B cell (primary cell): ENCODE measurements around the gene SYT13. TPM values are rescaled to one million over a fixed set of nuclear protein-coding genes. Genes with fewer than 3 reads are reported as not detected.
"Not testable (repeated sequence)": the region's sequence is repeated elsewhere in the genome, so short reads cannot be mapped to it uniquely, and the experiment has no call there.

ENCODE experiments used
- ATAC-seq: fragments of 200-7000 bp; cut with Tn5 transposase; one replicate; pipeline ENCODE4 v1.10.0; 2021; ENCODE audit warnings: low read depth, mild to moderate bottlenecking, moderate number of reproducible peaks, moderate library complexity
- CTCF ChIA-PET: fragments of 350-600 bp; sonication (Branson Sonifier 250); formaldehyde crosslinking; loops from one replicate; lab custom pipeline; 2021; ENCODE audit warnings: antibody characterized with exemption, inconsistent platforms; lab: Charles Lee
- POLR2A ChIA-PET: fragments of 350-600 bp; sonication (Branson Sonifier 250); formaldehyde crosslinking; loops from one replicate; lab custom pipeline; 2021; ENCODE audit warnings: antibody characterized with exemption; lab: Charles Lee
- DNase-seq: peaks from one replicate; pipeline ENCODE4 v3.0.0; 2013
- H2AFZ ChIP-seq: 2 replicates; pipeline ENCODE4 v1.6.1; 2012; ENCODE audit warnings: mild to moderate bottlenecking, low read depth, low read length; ENCODE audit not compliant: insufficient read depth, poor library complexity, severe bottlenecking
- H3K27ac ChIP-seq, 2 donors: 1 replicate in 1 of 2; 2 replicates in 1 of 2; pipeline ENCODE4 v1.5.1; 2012 to 2013; ENCODE audit warnings: low read length in 2 of 2, mild to moderate bottlenecking in 2 of 2, moderate library complexity in 1 of 2
- H3K27me3 ChIP-seq, 4 experiments: fragments of 200-600 bp in 1 of 4; sonication (generic) in 1 of 4; replicated peaks in 1 of 4; 1 replicate in 2 of 4; 2 replicates in 2 of 4; pipeline versions ENCODE4 v1.6.1 to v1.7.0; 2013 to 2016; ENCODE audit warnings: low read length in 3 of 4, mild to moderate bottlenecking in 2 of 4, mixed read lengths in 1 of 4, moderate library complexity in 1 of 4; ENCODE audit not compliant: insufficient read depth in 4 of 4, control insufficient read depth in 3 of 4; ENCODE audit errors: control extremely low read depth in 1 of 4
- H3K36me3 ChIP-seq, 2 experiments: replicated peaks in 1 of 2; 1 replicate in 1 of 2; 2 replicates in 1 of 2; pipeline versions ENCODE4 v1.6.1 to v1.7.1; 2013; ENCODE audit warnings: low read length in 1 of 2; ENCODE audit not compliant: insufficient read depth in 2 of 2, control insufficient read depth in 1 of 2; ENCODE audit errors: control extremely low read depth in 1 of 2, extremely low read depth in 1 of 2
- H3K4me1 ChIP-seq, 2 donors: fragments of 200-600 bp in 1 of 2; sonication (generic) in 1 of 2; 1 replicate in 1 of 2; 2 replicates in 1 of 2; pipeline versions ENCODE4 v1.5.1 to v1.6.1; 2013 to 2017; ENCODE audit warnings: low read length in 2 of 2; ENCODE audit not compliant: control insufficient read depth in 2 of 2, insufficient read depth in 2 of 2
- H3K4me2 ChIP-seq: replicated peaks from 2 replicates; pipeline ENCODE3; 2012; ENCODE audit warnings: mild to moderate bottlenecking, low read depth, low read length; ENCODE audit not compliant: poor library complexity, severe bottlenecking
- H3K4me3 ChIP-seq, 5 experiments: fragments of 200-600 bp in 1 of 5; sonication (generic) in 1 of 5; 1 replicate in 3 of 5; 2 replicates in 2 of 5; pipeline versions ENCODE4 v1.5.1 to v1.7.0; 2011 to 2016; ENCODE audit warnings: low read length in 4 of 5, mild to moderate bottlenecking in 4 of 5, low read depth in 2 of 5, control low read depth in 1 of 5, moderate library complexity in 1 of 5; ENCODE audit not compliant: insufficient read depth in 1 of 5; ENCODE audit errors: control extremely low read depth in 1 of 5, extremely low read depth in 1 of 5
- H3K79me2 ChIP-seq: fragments of 200-600 bp; sonication (generic); one replicate; pipeline ENCODE4 v1.6.0; 2016; ENCODE audit warnings: low read length; ENCODE audit not compliant: control insufficient read depth, insufficient read depth
- H3K9ac ChIP-seq: fragments of 200-600 bp; sonication (generic); 2 replicates; pipeline ENCODE4 v1.6.1; 2017; ENCODE audit warnings: mild to moderate bottlenecking, low read length, moderate library complexity
- H3K9me3 ChIP-seq, 3 donors: one replicate each; pipeline versions ENCODE4 v1.6.1 to v1.7.1; 2013; ENCODE audit warnings: low read length in 2 of 3; ENCODE audit not compliant: control insufficient read depth in 2 of 3, insufficient read depth in 1 of 3; ENCODE audit errors: control extremely low read depth in 1 of 3
- H4K20me1 ChIP-seq: 2 replicates; pipeline ENCODE4 v1.6.0; 2012; ENCODE audit warnings: mild to moderate bottlenecking, low read length; ENCODE audit not compliant: insufficient read depth, control insufficient read depth, poor library complexity, severe bottlenecking
- H3K27ac Mint-ChIP-seq: one replicate; pipeline ENCODE4 v1.8.0; 2021; ENCODE audit warnings: mixed read lengths
- H3K27me3 Mint-ChIP-seq: one replicate; pipeline ENCODE4 v1.8.0; 2021; ENCODE audit warnings: mixed read lengths
- H3K4me1 Mint-ChIP-seq: one replicate; pipeline ENCODE4 v1.8.0; 2021; ENCODE audit warnings: mixed read lengths
- H3K4me3 Mint-ChIP-seq: one replicate; pipeline ENCODE4 v1.8.0; 2021; ENCODE audit warnings: mixed read lengths
- H3K9me3 Mint-ChIP-seq: one replicate; pipeline ENCODE4 v1.8.0; 2022; ENCODE audit warnings: mixed read lengths; ENCODE audit not compliant: insufficient read depth
- EZH2 ChIP-seq: IDR thresholded peaks from 2 replicates; pipeline ENCODE4 v1.6.1; 2012; ENCODE audit warnings: borderline replicate concordance, low read depth, mild to moderate bottlenecking, moderate library complexity, low read length; ENCODE audit not compliant: insufficient read depth, poor library complexity, severe bottlenecking
- WGBS: methylation state at CpG from one replicate; pipeline ENCODE4 v1.1.5; 2013; ENCODE audit warnings: missing lambda C conversion rate; ENCODE audit not compliant: insufficient coverage; 5-methylcytosine and 5-hydroxymethylcytosine counted together
- intact Hi-C: fragments of 100-400 bp; cut with micrococcal nuclease; formaldehyde crosslinking; loops from one replicate; pipeline ENCODE4 v1.10.0; 2022
- polyA plus RNA-seq: library from polyadenylated mRNA; depleted of rRNA; stranded (reverse); fragments of >200 nt; gene quantifications from 2 replicates; pipeline ENCODE4 v1.2.3, GENCODE V29; 2012
- total RNA-seq, 2 donors: library from RNA; stranded (reverse); fragments of 120-200 nt in 1 of 2; gene quantifications; 1 replicate in 1 of 2; 2 replicates in 1 of 2; pipeline versions ENCODE4 v1.2.3 to v1.2.4, GENCODE V29; 2013 to 2022
- TF ChIP-seq, protein P1 (sequence below): fragments of 200-600 bp; IDR thresholded peaks from one replicate; pipeline ENCODE4 v1.8.0; 2022; ENCODE audit warnings: antibody characterized with exemption, mild to moderate bottlenecking

SYT13 gene
- total and polyA plus RNA-seq, 2 donors (not counting 1 experiment from before 2014, with no cell fraction given) = not detected

GRCh38 chr11:45250035-45250718 is 36.0 kb downstream of the SYT13 start:
- Mint-ChIP-seq H3K27ac (no peak overlapping the region), H3K4me1 (no peaks in the 10 kb centered on the region), H3K9me3 (no peaks in the 10 kb centered on the region), H3K4me3 (no peak overlapping the region), H3K27me3 (peaks cover 39% of the 10 kb centered on the region)
- DNase-seq (no peak), ATAC-seq (no peak)
- ChIA-PET POLR2A (no interaction called here), CTCF (interaction anchor here (0.9 to 1.4 kb wide), 7 partner anchors 9 to 140 kb away, joined by 3 to 4 read pairs (median 3); no protein-coding TSS in a partner anchor)
- Histone ChIP-seq H3K4me1 (no peaks in the 10 kb centered on the region), H3K79me2 (no peaks in the 10 kb centered on the region), H3K4me2 (no peak overlapping the region), H2AFZ (no peak overlapping the region), H3K27ac (no peak overlapping the region), H3K9ac (no peak overlapping the region), H3K4me3 (no peak overlapping the region), H3K27me3 (peaks cover 0 to 3% (median 0%) of the 10 kb centered on the region in 4 experiments), H4K20me1 (no peaks in the 10 kb centered on the region), H3K9me3 (no peaks in the 10 kb centered on the region), H3K36me3 (no peaks in the 10 kb centered on the region)
- intact Hi-C loops = no loop called here
- TF ChIP-seq EZH2 = no peak
- TF ChIP-seq, protein P1, sequence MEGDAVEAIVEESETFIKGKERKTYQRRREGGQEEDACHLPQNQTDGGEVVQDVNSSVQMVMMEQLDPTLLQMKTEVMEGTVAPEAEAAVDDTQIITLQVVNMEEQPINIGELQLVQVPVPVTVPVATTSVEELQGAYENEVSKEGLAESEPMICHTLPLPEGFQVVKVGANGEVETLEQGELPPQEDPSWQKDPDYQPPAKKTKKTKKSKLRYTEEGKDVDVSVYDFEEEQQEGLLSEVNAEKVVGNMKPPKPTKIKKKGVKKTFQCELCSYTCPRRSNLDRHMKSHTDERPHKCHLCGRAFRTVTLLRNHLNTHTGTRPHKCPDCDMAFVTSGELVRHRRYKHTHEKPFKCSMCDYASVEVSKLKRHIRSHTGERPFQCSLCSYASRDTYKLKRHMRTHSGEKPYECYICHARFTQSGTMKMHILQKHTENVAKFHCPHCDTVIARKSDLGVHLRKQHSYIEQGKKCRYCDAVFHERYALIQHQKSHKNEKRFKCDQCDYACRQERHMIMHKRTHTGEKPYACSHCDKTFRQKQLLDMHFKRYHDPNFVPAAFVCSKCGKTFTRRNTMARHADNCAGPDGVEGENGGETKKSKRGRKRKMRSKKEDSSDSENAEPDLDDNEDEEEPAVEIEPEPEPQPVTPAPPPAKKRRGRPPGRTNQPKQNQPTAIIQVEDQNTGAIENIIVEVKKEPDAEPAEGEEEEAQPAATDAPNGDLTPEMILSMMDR = no peak
- 73% methylated on average over 1 of the region's 3 CpGs for WGBS

GRCh38 chr11:45249372-45249771 is 36.8 kb downstream of the SYT13 start:
- H3K4me2 ChIP-seq, H3K4me1 ChIP-seq, H4K20me1 ChIP-seq, H2AFZ ChIP-seq, H3K4me3 ChIP-seq, H3K4me3 Mint-ChIP-seq, H3K27ac Mint-ChIP-seq, H3K27ac ChIP-seq, H3K9me3 Mint-ChIP-seq, intact Hi-C loops, H3K4me1 Mint-ChIP-seq, H3K79me2 ChIP-seq, DNase-seq, H3K9ac ChIP-seq, H3K27me3 ChIP-seq, H3K36me3 ChIP-seq, ATAC-seq, POLR2A ChIA-PET, H3K9me3 ChIP-seq: not testable (repeated sequence)
- H3K27me3 Mint-ChIP-seq = peaks cover 34% of the 10 kb centered on the region
- no CpG with 5 or more reads among the region's 1 CpG for WGBS
- CTCF ChIA-PET = interaction anchor here (0.9 to 1.3 kb wide), 3 partner anchors 10 to 139 kb away, joined by 3 to 4 read pairs (median 3); no protein-coding TSS in a partner anchor
